SU-DHL-6 (cell line): ENCODE measurements around the gene GMPPA.

ENCODE experiments used
- CTCF ChIP-seq: fragments of 200-600 bp; sonication (generic); IDR thresholded peaks from one replicate; pipeline ENCODE4 v1.5.1; 2017; ENCODE audit warnings: antibody characterized with exemption, mild to moderate bottlenecking, low read length, moderate library complexity; ENCODE audit not compliant: insufficient read depth, poor library complexity, severe bottlenecking
- EZH2phosphoT487 ChIP-seq: fragments of 200-600 bp; sonication (generic), shearing (Covaris generic); conservative IDR thresholded peaks from 2 replicates; pipeline ENCODE4 v1.6.1; 2018; ENCODE audit warnings: mild to moderate bottlenecking, antibody characterized with exemption, low read length, moderate library complexity, mixed read lengths

GRCh38 chr2:219525533-219526232 is 27.0 kb downstream of the GMPPA start:
- TF ChIP-seq CTCF (no peak), EZH2phosphoT487 (no peak)
